RCC 7860 (cell line): ENCODE data around the gene PEX10.

ENCODE experiments used
- DNase-seq: peaks from one replicate; pipeline ENCODE4 v3.0.0-alpha.2; 2015; ENCODE audit warnings: low spot score
- FAIRE-seq: peaks from 2 replicates; lab custom pipeline; 2012; peaks lifted over from hg19 to GRCh38; lab: Jason Lieb, UNC

Gene PEX10

GRCh38 chr1:2427051-2427450 is 14.7 kb upstream of the PEX10 start:
- DNase-seq (no peak), FAIRE-seq (no peak)

- no peak for DNase-seq
- FAIRE-seq, result no peak
Observed at GRCh38 chr1:2426540-2426939, 14.2 kb upstream of the PEX10 start.

- FAIRE-seq (no peak), DNase-seq (no peak)
Observed at GRCh38 chr1:2425892-2426291, 13.5 kb upstream of the PEX10 start.

- DNase-seq (no peak), FAIRE-seq (no peak)
Observed at GRCh38 chr1:2422523-2422922, 10.2 kb upstream of the PEX10 start.

- no peak for DNase-seq
- no peak for FAIRE-seq
Observed at GRCh38 chr1:2419416-2419815, 7.1 kb upstream of the PEX10 start.

- FAIRE-seq (no peak), DNase-seq (no peak)
Observed at GRCh38 chr1:2418791-2419320, 6.5 kb upstream of the PEX10 start.

- DNase-seq (no peak), FAIRE-seq (no peak)
Observed at GRCh38 chr1:2417833-2418225, 5.5 kb upstream of the PEX10 start.

GRCh38 chr1:2417083-2417832 is 4.9 kb upstream of the PEX10 start:
- FAIRE-seq, result no peak
- no peak for DNase-seq

- no peak for FAIRE-seq
- DNase-seq, result no peak
Observed at GRCh38 chr1:2416403-2416802, 4.0 kb upstream of the PEX10 start.

- DNase-seq, result no peak
- no peak for FAIRE-seq
Observed at GRCh38 chr1:2415801-2416208, 3.4 kb upstream of the PEX10 start.

GRCh38 chr1:2415337-2415736 is 3.0 kb upstream of the PEX10 start:
- no peak for DNase-seq
- no peak for FAIRE-seq

- FAIRE-seq, result no peak
- DNase-seq, result peak; percentile 19
Observed at GRCh38 chr1:2414297-2414958, 2.1 kb upstream of the PEX10 start.

GRCh38 chr1:2413495-2414296 is 1.3 kb upstream of the PEX10 start:
- FAIRE-seq (no peak), DNase-seq (no peak)

GRCh38 chr1:2412773-2413494 is 570 bp upstream of the PEX10 start:
- DNase-seq (peak; percentile 11), FAIRE-seq (no peak)

- FAIRE-seq, result no peak
- DNase-seq, result peak; percentile 6
Observed at GRCh38 chr1:2411801-2412394, 466 bp downstream of the PEX10 start.

GRCh38 chr1:2409745-2410144 is 2.6 kb downstream of the PEX10 start:
- no peak for FAIRE-seq
- DNase-seq, result no peak

- FAIRE-seq (no peak), DNase-seq (no peak)
Observed at GRCh38 chr1:2408859-2409276, 3.5 kb downstream of the PEX10 start.

GRCh38 chr1:2408456-2408855 is 3.9 kb downstream of the PEX10 start:
- FAIRE-seq, result no peak
- DNase-seq, result no peak

- FAIRE-seq, result no peak
Observed at GRCh38 chr1:2407991-2408275, 4.4 kb downstream of the PEX10 start.

GRCh38 chr1:2407166-2407990 is 5.0 kb downstream of the PEX10 start:
- FAIRE-seq (no peak), DNase-seq (no peak)

More at GRCh38 chr1:2407991-2408275, 4.4 kb downstream of the PEX10 start:
- no peak for DNase-seq
